NCI-H524 treated with DMSO at 0.1 percent for 48 hours (cell line): ENCODE results near the gene SARS1.
"Not testable (repeated sequence)": the region's sequence is repeated elsewhere in the genome, so short reads cannot be mapped to it uniquely, and the experiment has no call there.

ENCODE experiments used
- DNase-seq: peaks from one replicate; lab custom pipeline; 2025; lab: John Stamatoyannopoulos, UW

The SARS1 gene

DNA sequence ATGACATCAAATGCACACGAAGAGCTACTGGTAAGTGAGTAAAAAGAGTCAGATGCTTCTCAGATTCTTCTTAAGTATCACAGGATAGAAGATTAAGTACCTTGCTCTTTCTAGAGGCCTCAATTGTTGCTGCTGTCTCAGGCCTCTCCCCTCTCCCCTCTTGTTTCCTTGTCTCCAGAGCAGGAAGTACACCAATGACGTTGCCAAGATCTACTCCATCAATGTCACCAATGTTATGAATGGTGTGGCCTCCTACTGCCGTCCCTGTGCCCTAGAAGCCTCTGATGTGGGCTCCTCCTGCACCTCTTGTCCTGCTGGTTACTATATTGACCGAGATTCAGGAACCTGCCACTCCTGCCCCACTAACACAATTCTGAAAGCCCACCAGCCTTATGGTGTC lies 21.3 kb upstream of the SARS1 start:
- no peak for DNase-seq

- DNase-seq = no peak
Observed at GRCh38 chr1:109193653-109194590, 19.8 kb upstream of the SARS1 start.

DNA sequence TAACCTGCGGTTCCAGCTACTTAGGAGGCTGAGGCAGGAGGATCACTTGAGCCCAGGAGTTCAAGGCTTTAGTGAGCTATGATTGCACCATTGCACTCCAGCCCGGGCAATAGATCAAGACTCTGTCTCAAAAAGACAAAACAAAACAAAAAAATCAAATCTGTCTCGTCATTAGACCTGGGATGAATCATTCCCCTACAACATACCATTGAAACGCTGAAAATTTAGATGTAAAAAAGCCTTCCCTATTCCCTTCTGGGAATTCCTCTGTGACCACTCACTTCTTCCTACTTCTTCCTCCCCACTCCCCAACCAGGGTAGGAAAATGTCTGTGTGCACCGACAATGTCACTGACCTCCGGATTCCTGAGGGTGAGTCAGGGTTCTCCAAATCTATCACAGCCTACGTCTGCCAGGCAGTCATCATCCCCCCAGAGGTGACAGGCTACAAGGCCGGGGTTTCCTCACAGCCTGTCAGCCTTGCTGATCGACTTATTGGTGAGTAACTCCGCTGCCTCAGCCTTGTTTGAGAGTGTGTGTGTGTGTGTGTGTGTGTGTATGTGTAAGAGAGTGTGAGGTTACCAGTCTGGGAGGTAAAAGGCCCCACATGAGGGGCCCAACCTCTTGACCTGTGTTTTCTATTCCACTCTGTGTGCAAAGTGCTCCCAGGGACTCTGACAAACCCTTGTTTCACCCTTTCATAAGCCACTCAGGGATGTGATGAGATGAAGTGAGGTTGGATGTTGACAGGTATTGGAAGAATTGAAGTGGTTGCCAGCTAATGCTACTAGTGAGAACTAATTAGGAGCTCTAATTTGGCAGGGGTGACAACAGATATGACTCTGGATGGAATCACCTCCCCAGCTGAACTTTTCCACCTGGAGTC lies 16.3 kb upstream of the SARS1 start:
- DNase-seq = no peak

DNA sequence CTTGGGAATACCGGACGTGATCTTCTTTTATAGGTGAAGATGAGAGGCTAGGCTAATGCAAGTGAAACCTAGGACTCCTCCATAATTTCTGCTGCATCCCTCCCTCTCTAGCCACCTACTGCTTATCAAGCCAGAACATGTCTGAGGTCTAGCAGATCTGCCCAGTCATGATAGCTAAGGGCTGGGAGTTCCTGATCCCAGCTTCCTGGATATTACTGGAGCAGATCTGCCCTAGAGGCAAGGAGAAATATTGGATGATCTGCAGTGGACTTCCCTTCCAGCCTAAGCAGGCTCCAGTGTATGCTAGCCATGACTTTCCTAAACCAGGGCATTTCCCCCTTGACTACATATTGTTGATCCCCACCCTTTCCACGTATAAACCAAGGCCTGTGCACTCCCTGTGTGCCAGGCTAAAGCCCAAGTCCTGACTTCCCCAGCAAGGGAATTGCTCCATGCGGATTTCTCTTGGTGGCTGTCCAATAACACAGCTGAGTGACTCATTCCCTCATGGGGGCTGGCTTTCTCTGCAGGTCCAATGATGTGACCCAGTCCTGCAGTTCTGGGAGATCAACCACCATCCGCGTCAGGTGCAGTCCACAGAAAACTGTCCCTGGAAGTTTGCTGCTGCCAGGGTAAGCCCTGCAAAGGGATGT lies 15.5 kb upstream of the SARS1 start:
- DNase-seq = no peak

GRCh38 chr1:109198745-109199144 lies 15.0 kb upstream of the SARS1 start:
- no peak for DNase-seq

DNA sequence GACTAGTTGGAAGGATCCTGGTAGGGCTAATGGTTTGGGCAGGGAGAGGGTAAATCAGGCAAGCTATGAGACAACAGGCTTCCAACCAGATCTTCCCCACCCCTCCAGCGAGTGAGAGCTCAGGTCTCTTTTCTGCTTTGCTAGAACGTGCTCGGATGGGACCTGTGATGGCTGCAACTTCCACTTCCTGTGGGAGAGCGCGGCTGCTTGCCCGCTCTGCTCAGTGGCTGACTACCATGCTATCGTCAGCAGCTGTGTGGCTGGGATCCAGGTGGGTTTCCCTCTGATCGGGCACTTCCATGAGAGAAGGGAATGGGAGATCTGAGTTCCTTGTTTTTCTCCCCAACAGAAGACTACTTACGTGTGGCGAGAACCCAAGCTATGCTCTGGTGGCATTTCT lies 14.0 kb upstream of the SARS1 start:
- no peak for DNase-seq

DNA sequence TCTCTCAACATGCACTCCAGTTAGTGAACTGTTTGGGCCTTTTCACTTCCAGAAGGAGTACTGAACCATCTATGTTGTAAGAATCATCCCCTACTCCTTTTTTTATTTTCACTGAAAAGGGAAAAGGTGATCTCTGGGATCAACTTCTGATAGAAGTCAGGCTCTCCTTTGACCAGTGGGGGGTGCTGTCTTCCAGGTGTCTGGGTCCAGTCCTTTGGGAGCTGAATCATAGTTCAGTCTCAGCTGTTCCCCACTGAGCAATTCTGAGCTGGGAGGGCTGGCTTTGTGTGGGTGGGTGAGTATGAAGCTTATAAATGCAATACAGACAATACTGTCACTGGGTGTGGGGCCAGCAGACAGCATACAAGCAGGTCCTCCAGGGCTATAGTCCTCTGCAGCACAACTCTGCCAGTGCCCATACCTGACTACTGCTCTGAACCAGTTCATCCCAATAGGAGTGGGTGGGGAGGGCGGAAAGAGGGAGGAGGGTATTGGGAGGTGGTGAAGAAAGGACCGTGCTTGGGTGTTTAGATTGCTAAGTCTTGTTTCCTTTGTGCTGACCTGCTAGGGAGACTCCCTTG lies 12.5 kb upstream of the SARS1 start:
- no peak for DNase-seq

DNA sequence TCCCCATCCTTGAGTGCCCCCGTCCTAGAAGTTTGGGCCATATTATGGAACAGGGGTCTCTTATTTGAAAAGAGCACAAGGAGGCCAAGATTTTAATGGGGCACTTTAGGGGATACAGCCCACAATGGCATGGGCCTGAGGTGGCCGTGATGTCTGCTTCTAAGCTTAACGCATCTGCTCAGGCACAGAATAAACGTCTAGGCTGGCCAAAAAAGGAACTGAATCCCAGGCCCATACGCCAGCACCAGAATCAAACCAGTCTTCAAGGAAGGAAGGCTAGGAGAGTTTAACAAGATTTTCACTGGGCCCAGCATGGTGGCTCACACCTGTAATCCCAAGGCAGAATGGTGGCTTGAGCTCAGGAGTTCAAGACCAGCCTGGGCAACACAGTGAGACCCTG lies 9.2 kb upstream of the SARS1 start:
- no peak for DNase-seq

DNA sequence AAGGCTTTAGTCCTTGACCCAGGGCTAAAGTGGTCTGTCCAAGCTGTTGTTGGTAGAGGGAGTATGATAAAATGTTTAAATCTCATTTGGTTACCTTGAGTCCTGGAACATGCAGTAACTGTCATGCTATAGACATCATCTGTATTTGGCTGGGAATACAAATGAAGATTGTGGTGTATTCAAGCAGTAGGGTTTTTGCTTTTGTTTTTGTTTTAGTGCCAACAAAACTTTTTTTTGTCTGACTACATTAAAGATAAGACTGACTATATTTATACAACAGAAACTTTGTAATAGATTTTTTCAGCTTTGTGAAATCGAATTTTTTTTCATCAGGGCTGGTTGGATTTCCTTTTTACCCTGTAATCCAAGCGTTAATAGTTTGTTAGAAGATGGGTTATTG lies 7.4 kb upstream of the SARS1 start:
- DNase-seq = no peak

DNA sequence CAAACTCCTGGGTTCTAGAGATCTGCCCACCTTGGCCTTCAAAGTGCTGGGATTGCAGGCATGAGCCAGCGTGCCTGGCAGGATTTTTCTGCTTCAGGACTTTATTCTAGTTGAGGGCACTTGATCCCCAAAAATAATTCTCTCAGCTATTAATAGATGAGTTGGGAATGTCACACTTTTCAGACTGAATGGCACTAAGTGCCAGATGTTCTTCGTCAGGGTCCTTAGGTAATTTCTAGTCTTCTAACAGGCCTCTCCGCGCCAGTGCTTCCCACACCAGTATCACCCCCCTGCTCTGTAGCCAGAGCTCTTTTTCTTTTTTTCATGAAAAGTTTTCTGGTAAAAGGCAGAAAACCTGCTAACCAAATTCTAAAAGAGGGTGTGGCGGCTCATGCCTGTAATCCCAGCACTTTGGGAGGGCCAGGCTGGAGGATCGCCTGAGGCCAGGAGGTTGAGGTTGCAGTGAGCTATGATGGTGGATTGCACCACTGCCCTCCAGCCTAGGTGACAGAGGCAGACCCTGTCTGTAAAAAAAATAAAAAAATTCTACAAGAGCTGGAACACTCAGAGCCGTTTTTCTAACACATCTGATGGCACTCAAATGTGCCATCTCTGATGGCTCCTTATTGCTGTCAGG lies 6.1 kb upstream of the SARS1 start:
- no peak for DNase-seq

DNA sequence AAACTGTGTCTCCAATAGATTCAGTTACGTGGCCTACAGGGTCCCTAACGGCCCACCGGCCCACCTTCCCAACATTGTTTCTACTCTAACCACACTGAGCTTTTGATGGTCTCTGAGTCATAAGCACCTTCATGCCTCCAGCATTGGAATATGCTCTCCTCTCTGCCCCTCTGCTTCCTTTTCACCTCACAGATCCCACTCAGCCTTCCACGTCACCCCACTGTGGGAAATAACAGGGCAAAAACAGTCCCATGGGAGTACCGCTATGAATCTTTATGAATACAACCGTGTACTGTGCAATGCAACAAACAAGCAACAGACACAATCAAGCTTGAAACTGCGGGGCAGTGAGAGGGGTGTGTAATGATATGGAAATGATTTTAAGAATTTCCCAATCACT lies 5.3 kb upstream of the SARS1 start:
- DNase-seq = no peak

- DNase-seq = no peak
Observed at GRCh38 chr1:109208836-109209463, 4.8 kb upstream of the SARS1 start.

- no peak for DNase-seq
Observed at GRCh38 chr1:109210058-109210457, 3.7 kb upstream of the SARS1 start.

DNA sequence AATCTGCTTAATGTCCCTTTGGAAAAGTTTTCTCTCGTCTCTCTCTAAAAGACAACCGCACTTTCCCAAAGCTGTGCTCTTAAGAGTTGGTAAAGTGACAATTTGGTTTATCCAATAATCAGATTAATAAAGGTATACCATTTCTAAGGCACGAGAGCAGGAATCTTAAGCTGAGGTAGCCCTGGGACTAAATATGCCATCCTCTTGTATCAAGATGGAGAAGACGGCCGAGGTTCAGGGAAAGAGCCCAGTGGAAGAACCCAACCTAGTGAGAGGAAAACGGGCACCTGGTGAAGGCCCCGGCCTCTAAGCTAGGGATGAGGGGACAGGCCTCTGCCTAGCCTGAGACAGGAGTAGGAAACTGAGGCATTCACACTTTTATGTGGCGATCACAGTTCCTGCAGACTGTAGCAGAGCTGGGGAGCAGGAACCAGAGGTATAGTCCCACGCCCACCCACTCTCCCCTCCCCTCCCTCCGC lies 334 bp upstream of the SARS1 start:
- no peak for DNase-seq

DNA sequence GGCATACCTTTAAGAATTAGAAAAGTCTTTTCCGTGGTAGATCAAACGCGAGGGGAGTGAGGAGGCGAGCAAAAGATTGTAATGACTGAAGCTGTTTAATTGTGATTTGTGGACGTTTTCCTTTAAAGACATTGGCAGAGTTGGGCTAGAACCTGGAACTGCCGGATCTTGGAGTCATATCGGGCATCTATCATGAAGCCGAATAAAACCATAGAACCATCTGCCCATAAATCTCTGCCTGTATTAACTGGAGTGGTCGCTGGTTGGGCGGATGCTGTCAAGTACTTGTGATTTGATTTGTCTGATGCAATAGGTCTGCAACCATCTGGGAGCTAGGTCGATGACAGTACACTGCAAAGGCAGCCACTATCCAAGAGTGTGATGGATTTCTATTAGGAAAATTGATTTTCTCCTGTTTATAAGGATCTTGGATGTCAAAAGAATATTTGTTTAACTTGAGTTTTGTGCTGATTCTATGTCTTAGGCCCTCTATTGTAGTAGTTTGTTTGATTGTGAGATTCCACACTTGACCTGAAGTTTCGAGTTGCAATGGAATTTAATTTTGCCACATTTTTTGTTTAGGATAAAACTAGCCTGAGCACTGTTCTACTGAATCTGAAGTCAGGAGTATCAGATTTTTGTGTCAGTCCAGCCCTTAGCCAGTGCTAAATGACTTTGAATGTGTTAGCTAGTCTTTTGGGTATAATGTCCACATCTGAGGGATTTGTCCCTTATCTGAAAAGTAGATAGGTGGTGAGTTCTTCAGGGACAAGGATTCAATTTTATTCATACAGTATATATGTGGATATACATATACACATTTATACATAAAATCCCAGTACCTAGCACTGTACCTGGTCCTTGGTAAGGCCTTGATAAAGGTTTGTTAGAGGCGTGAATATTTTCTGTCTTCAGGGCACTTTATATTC lies 1.2 kb downstream of the SARS1 start:
- DNase-seq = peak; percentile 91

- DNase-seq = no peak
Observed at GRCh38 chr1:109216662-109217061, 2.9 kb downstream of the SARS1 start.

- DNase-seq = no peak
Observed at GRCh38 chr1:109218516-109218915, 4.8 kb downstream of the SARS1 start.

DNA sequence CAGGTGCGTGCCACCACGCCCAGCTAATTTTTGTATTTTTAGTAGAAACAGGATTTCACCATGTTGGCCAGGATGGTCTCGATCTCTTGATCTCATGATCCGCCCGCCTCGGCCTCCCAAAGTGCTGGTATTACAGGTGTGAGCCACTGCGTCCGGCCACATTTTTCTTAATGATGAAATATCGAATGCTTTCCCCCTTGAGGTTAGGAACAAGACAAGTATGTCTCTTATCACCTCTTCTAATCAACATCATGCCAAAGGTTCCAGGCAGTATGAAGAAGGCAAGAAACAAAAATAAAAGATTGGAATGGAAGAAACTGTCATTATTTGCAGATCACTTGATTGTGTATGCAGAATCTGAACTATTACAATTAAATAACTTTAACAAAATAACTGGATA lies 7.5 kb downstream of the SARS1 start:
- DNase-seq = not testable (repeated sequence)

DNA sequence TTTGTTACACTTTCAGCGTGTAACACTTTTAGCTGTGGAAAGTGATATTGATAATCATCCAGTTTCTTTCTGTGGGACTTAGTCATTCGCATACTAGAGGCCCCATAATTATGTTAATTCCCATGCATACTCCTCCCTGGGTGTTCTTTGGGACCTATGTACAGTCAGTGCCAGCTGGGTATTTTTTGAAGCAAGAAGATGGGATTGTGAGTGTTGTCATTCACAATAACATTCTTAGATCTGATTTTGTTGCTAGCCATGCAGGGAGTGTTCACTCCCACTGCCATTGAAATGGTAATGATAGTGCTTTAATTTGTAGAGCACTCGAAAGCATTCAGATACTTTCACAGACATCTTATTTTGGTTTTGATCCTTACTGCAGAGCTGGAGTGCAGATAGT lies 11.6 kb downstream of the SARS1 start:
- no peak for DNase-seq
